H9 (cell line): ENCODE data around the gene MITF. TPM values are rescaled to one million over a fixed set of nuclear protein-coding genes. Genes with fewer than 3 reads are reported as not detected.

Source experiments
- DNase-seq: peaks from one replicate; pipeline ENCODE4 v3.0.0-alpha.2; 2017
- H2AFZ ChIP-seq: one replicate; pipeline ENCODE4 v1.6.1; 2013; ENCODE audit warnings: mild to moderate bottlenecking, low read length, control low read depth, moderate library complexity
- H2AK5ac ChIP-seq: 2 replicates; pipeline ENCODE4 v1.6.1; 2013; ENCODE audit warnings: low read length, control low read depth, mixed read lengths; ENCODE audit not compliant: insufficient read length
- H2BK120ac ChIP-seq: one replicate; pipeline ENCODE4 v1.6.1; 2013; ENCODE audit warnings: low read depth, mild to moderate bottlenecking, low read length, control low read depth, inconsistent platforms; ENCODE audit not compliant: poor library complexity, severe bottlenecking
- H2BK12ac ChIP-seq: 2 replicates; pipeline ENCODE4 v1.6.1; 2013; ENCODE audit warnings: low read length, control low read depth, mixed read lengths, low read depth; ENCODE audit not compliant: insufficient read length
- H2BK15ac ChIP-seq: 2 replicates; pipeline ENCODE4 v1.6.1; 2013; ENCODE audit warnings: low read depth, low read length, control low read depth
- H2BK20ac ChIP-seq: one replicate; pipeline ENCODE4 v1.6.1; 2013; ENCODE audit warnings: low read depth, mild to moderate bottlenecking, low read length, control low read depth, inconsistent platforms; ENCODE audit not compliant: poor library complexity, severe bottlenecking
- H2BK5ac ChIP-seq: 2 replicates; pipeline ENCODE4 v1.6.1; 2013; ENCODE audit warnings: low read length, control low read depth, mixed read lengths; ENCODE audit not compliant: insufficient read length
- H3K14ac ChIP-seq: 2 replicates; pipeline ENCODE4 v1.6.1; 2013; ENCODE audit warnings: low read length, control low read depth; ENCODE audit not compliant: insufficient read depth
- H3K18ac ChIP-seq: 2 replicates; pipeline ENCODE4 v1.6.1; 2013; ENCODE audit warnings: low read depth, mild to moderate bottlenecking, mixed read lengths, low read length, control low read depth; ENCODE audit not compliant: insufficient read length
- H3K23ac ChIP-seq: 2 replicates; pipeline ENCODE4 v1.6.1; 2013; ENCODE audit warnings: low read length, control low read depth, mixed read lengths, low read depth; ENCODE audit not compliant: insufficient read length
- H3K23me2 ChIP-seq: 2 replicates; pipeline ENCODE4 v1.6.1; 2013; ENCODE audit warnings: low read depth, mild to moderate bottlenecking, mixed read lengths, low read length, control low read depth; ENCODE audit not compliant: insufficient read length, poor library complexity, severe bottlenecking
- H3K27ac ChIP-seq: 2 replicates; pipeline ENCODE4 v1.5.1; 2013; ENCODE audit warnings: low read length, control low read depth, mixed read lengths, low read depth; ENCODE audit not compliant: insufficient read length
- H3K27me3 ChIP-seq: 2 replicates; pipeline ENCODE4 v1.6.1; 2013; ENCODE audit warnings: low read length, control low read depth, inconsistent platforms; ENCODE audit not compliant: insufficient read depth
- H3K4ac ChIP-seq: 2 replicates; pipeline ENCODE4 v1.6.1; 2013; ENCODE audit warnings: low read depth, mild to moderate bottlenecking, control low read depth, inconsistent platforms, low read length, moderate library complexity
- H3K4me1 ChIP-seq: 2 replicates; pipeline ENCODE4 v1.6.1; 2013; ENCODE audit warnings: low read length, control low read depth, inconsistent platforms; ENCODE audit not compliant: insufficient read depth
- H3K4me2 ChIP-seq: 2 replicates; pipeline ENCODE4 v1.6.1; 2013; ENCODE audit warnings: low read length, control low read depth, mixed read lengths; ENCODE audit not compliant: insufficient read length, insufficient read depth
- H3K56ac ChIP-seq: 2 replicates; pipeline ENCODE4 v1.6.1; 2013; ENCODE audit warnings: low read depth, mild to moderate bottlenecking, mixed read lengths, low read length, control low read depth; ENCODE audit not compliant: insufficient read length
- H3K79me1 ChIP-seq: 2 replicates; pipeline ENCODE4 v1.6.1; 2013; ENCODE audit warnings: low read depth, mild to moderate bottlenecking, moderate library complexity, low read length, control low read depth, inconsistent platforms; ENCODE audit not compliant: insufficient read depth, poor library complexity, severe bottlenecking
- H3K79me2 ChIP-seq: 2 replicates; pipeline ENCODE4 v1.6.1; 2013; ENCODE audit warnings: low read length, control low read depth, inconsistent platforms; ENCODE audit not compliant: insufficient read depth
- H3K9ac ChIP-seq: 2 replicates; pipeline ENCODE4 v1.6.1; 2013; ENCODE audit warnings: low read length, control low read depth, mixed read lengths; ENCODE audit not compliant: insufficient read length; ENCODE audit errors: extremely low read depth
- H3K9me3 ChIP-seq: one replicate; pipeline ENCODE4 v1.6.1; 2013; ENCODE audit warnings: low read depth, low read length, inconsistent platforms; ENCODE audit not compliant: control insufficient read depth
- H3T11ph ChIP-seq: one replicate; pipeline ENCODE4 v1.6.1; 2013; ENCODE audit warnings: mild to moderate bottlenecking, low read length, control low read depth, inconsistent platforms
- H4K20me1 ChIP-seq: one replicate; pipeline ENCODE4 v1.6.1; 2013; ENCODE audit not compliant: control insufficient read depth, insufficient read length, insufficient read depth
- H4K5ac ChIP-seq: 2 replicates; pipeline ENCODE4 v1.6.1; 2013; ENCODE audit warnings: low read depth, mild to moderate bottlenecking, mixed read lengths, low read length, control low read depth; ENCODE audit not compliant: insufficient read length
- H4K8ac ChIP-seq: replicated peaks from 2 replicates; pipeline ENCODE4 v1.6.1; 2013; ENCODE audit warnings: low read length, control low read depth, mixed read lengths, low read depth; ENCODE audit not compliant: insufficient read length
- H4K91ac ChIP-seq: 2 replicates; pipeline ENCODE4 v1.6.1; 2013; ENCODE audit warnings: low read depth, mild to moderate bottlenecking, moderate library complexity, mixed read lengths, low read length, control low read depth; ENCODE audit not compliant: insufficient read length
- H3K27ac Mint-ChIP-seq, 3 experiments: 2 replicates in 2 of 3; 3 replicates in 1 of 3; pipeline ENCODE4 v1.8.0; 2020 to 2021; ENCODE audit warnings: mixed read lengths in 3 of 3, mild to moderate bottlenecking in 1 of 3, moderate library complexity in 1 of 3
- H3K27me3 Mint-ChIP-seq: 2 replicates; pipeline ENCODE4 v1.8.0; 2021; ENCODE audit warnings: low read depth, mild to moderate bottlenecking, moderate library complexity, mixed read lengths
- H3K36me3 Mint-ChIP-seq, 3 experiments: 2 replicates in 2 of 3; 3 replicates in 1 of 3; pipeline ENCODE4 v1.8.0; 2020 to 2021; ENCODE audit warnings: low read depth in 3 of 3, mixed read lengths in 3 of 3; ENCODE audit not compliant: insufficient read depth in 1 of 3
- H3K4me1 Mint-ChIP-seq, 2 experiments: 2 replicates each; pipeline ENCODE4 v1.8.0; 2020; ENCODE audit warnings: mixed read lengths in 2 of 2
- H3K4me3 Mint-ChIP-seq, 2 experiments: 2 replicates in 1 of 2; 3 replicates in 1 of 2; pipeline ENCODE4 v1.8.0; 2020 to 2021; ENCODE audit warnings: mild to moderate bottlenecking in 2 of 2, mixed read lengths in 2 of 2, moderate library complexity in 1 of 2
- H3K9me3 Mint-ChIP-seq, 2 experiments: 2 replicates in 1 of 2; 3 replicates in 1 of 2; pipeline ENCODE4 v1.8.0; 2020; ENCODE audit warnings: mild to moderate bottlenecking in 2 of 2, mixed read lengths in 2 of 2, moderate library complexity in 1 of 2
- whole genome bisulfite sequencing: extraction: QIAGEN DNeasy Blood & Tissue Kit; methylation state at CpG from one replicate; pipeline ENCODE4 v1.1.7; 2013; ENCODE audit warnings: missing lambda C conversion rate, low lambda C conversion rate, mixed read lengths; ENCODE audit not compliant: insufficient read length; ENCODE audit errors: extremely low coverage; 5-methylcytosine and 5-hydroxymethylcytosine counted together
- total RNA-seq: library from RNA; stranded (reverse); gene quantifications from 2 replicates; pipeline ENCODE4 v1.2.1, GENCODE V29; 2021
- TF ChIP-seq, protein P1 (sequence below): fragments of 200-600 bp; sonication (generic); conservative IDR thresholded peaks from 3 replicates; pipeline ENCODE4 v1.8.0; 2021; ENCODE audit warnings: antibody characterized with exemption, mild to moderate bottlenecking

Gene MITF
- total RNA-seq, 1 experiment from 2014 or later = 0.81 TPM

DNA sequence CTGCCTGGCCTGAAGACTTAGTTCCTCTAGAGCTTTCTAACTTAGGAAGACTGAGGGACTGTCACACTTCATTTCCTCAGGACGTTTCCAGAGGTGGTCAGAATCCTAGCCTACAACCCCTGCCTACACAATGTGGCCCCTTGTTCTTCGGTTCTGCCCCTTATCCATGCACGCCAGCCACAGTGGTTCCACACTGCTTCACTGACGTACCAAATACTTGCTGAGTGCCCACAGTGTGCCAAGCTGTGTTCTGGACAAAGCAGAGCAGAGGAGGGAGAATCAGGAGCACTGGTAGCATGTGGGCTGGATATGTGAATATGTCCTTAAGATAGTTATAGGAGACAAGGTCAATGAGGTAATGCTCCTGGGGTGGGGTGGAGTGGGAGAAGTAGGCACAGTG lies 189.8 kb downstream of the MITF start:
- WGBS = no CpG with 5 or more reads among the region's 4 CpGs
- Histone ChIP-seq H3K27ac (no peak overlapping the region), H3K27me3 (no peaks in the 10 kb centered on the region), H4K8ac (no peak overlapping the region), H3K23me2 (no peaks in the 10 kb centered on the region), H2AFZ (no peak overlapping the region), H4K5ac (no peak overlapping the region), H3T11ph (no peak overlapping the region), H2BK5ac (peak overlapping the region; percentile 20), H3K9me3 (no peaks in the 10 kb centered on the region), H3K9ac (no peak overlapping the region), H3K79me1 (no peaks in the 10 kb centered on the region), H2AK5ac (no peak overlapping the region), H4K91ac (peak overlapping the region; percentile 49), H3K79me2 (no peaks in the 10 kb centered on the region), H3K56ac (no peak overlapping the region), H2BK20ac (no peak overlapping the region), H3K4ac (no peak overlapping the region), H3K23ac (no peak overlapping the region), H4K20me1 (no peaks in the 10 kb centered on the region), H3K4me2 (no peak overlapping the region), H3K18ac (no peak overlapping the region), H3K14ac (no peak overlapping the region), H2BK12ac (no peak overlapping the region), H2BK120ac (no peak overlapping the region), H3K4me1 (no peaks in the 10 kb centered on the region), H2BK15ac (no peak overlapping the region)
- Mint-ChIP-seq H3K36me3 (no peaks in the 10 kb centered on the region), H3K4me3 (no peak overlapping the region), H3K9me3 (no peaks in the 10 kb centered on the region), H3K27me3 (peaks cover 4% of the 10 kb centered on the region; the same call in 1 of the 2 replicates), H3K4me1 (no peaks in the 10 kb centered on the region), H3K27ac (no peak overlapping the region)
- DNase-seq = no peak
- TF ChIP-seq, protein P1, sequence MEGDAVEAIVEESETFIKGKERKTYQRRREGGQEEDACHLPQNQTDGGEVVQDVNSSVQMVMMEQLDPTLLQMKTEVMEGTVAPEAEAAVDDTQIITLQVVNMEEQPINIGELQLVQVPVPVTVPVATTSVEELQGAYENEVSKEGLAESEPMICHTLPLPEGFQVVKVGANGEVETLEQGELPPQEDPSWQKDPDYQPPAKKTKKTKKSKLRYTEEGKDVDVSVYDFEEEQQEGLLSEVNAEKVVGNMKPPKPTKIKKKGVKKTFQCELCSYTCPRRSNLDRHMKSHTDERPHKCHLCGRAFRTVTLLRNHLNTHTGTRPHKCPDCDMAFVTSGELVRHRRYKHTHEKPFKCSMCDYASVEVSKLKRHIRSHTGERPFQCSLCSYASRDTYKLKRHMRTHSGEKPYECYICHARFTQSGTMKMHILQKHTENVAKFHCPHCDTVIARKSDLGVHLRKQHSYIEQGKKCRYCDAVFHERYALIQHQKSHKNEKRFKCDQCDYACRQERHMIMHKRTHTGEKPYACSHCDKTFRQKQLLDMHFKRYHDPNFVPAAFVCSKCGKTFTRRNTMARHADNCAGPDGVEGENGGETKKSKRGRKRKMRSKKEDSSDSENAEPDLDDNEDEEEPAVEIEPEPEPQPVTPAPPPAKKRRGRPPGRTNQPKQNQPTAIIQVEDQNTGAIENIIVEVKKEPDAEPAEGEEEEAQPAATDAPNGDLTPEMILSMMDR = no peak
